Tibial artery (tissue), 4 donors: Measurements from ENCODE around the gene ITGBL1.

Experiments used
- DNase-seq, 2 donors: peaks; one replicate each; pipeline ENCODE4 v3.0.0-alpha.2; 2019
- H3K27ac ChIP-seq, 2 donors: fragments of 200-600 bp; sonication (generic) in 1 of 2; 1 replicate in 1 of 2; 2 replicates in 1 of 2; pipeline ENCODE4 v1.5.1; 2018 to 2019; ENCODE audit warnings: mild to moderate bottlenecking in 1 of 2
- H3K27me3 ChIP-seq, 2 donors: fragments of 200-600 bp; sonication (generic) in 1 of 2; one replicate each; pipeline versions ENCODE4 v1.5.1 to v1.6.0; 2016 to 2019
- H3K36me3 ChIP-seq, 3 donors: fragments of 200-600 bp; sonication (generic) in 2 of 3; one replicate each; pipeline ENCODE4 v1.5.1; 2016 to 2019; ENCODE audit warnings: mild to moderate bottlenecking in 2 of 3
- H3K4me1 ChIP-seq, 4 donors: fragments of 200-600 bp; sonication (generic) in 2 of 4; 1 replicate in 3 of 4; 2 replicates in 1 of 4; pipeline ENCODE4 v1.5.1; 2016 to 2019
- H3K4me3 ChIP-seq, 2 donors: fragments of 200-600 bp; sonication (generic) in 1 of 2; 1 replicate in 1 of 2; 2 replicates in 1 of 2; pipeline ENCODE4 v1.5.1; 2018 to 2019; ENCODE audit warnings: mild to moderate bottlenecking in 2 of 2
- H3K9me3 ChIP-seq, 3 donors: fragments of 200-600 bp; sonication (generic) in 1 of 3; one replicate each; pipeline ENCODE4 v1.5.1; 2016 to 2019
- intact Hi-C: fragments of 100-400 bp; cut with DNase I; formaldehyde crosslinking; loops from one replicate; pipeline ENCODE4 v1.15.0; 2023; ENCODE audit warnings: low total_unique reads
- TF ChIP-seq, protein P1 (sequence below), 2 experiments: fragments of 200-600 bp in 1 of 2; fragments of 450-650 bp in 1 of 2; IDR thresholded peaks; one replicate each; pipeline ENCODE4 v1.5.1; 2017 to 2019; ENCODE audit warnings: antibody characterized with exemption in 2 of 2, mild to moderate bottlenecking in 1 of 2, moderate library complexity in 1 of 2

The ITGBL1 gene

DNA sequence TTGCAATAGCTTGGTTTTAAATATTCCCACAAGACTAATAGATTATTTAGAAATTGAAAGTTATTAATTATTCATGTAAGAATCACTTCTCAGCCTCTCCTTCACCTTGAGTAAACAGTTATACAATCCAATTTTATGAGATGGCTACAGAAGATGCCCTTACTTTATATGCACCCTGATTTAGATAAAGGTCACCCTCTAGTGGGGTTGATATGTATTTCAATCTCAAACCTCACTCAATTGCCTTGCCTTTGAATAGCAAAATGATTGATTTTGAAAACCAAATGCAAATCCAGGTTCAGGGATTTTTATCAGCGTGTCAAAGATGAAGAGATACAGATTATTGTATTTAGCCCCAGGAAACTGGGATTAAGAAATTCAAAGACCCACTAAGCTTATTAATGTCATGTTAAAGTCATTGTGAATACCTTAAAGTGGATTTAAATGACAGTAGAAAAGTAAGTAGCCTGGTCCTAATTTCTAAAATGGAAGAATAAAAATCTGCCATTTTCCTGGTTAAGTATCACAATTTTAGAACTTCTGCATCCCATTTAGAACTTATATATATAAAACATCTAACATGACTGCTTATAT lies 305.1 kb downstream of the ITGBL1 start:
- DNase-seq, result no peak
- no peaks in the 10 kb centered on the region for H3K27me3 ChIP-seq
- TF ChIP-seq, protein P1, sequence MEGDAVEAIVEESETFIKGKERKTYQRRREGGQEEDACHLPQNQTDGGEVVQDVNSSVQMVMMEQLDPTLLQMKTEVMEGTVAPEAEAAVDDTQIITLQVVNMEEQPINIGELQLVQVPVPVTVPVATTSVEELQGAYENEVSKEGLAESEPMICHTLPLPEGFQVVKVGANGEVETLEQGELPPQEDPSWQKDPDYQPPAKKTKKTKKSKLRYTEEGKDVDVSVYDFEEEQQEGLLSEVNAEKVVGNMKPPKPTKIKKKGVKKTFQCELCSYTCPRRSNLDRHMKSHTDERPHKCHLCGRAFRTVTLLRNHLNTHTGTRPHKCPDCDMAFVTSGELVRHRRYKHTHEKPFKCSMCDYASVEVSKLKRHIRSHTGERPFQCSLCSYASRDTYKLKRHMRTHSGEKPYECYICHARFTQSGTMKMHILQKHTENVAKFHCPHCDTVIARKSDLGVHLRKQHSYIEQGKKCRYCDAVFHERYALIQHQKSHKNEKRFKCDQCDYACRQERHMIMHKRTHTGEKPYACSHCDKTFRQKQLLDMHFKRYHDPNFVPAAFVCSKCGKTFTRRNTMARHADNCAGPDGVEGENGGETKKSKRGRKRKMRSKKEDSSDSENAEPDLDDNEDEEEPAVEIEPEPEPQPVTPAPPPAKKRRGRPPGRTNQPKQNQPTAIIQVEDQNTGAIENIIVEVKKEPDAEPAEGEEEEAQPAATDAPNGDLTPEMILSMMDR (IDR thresholded peaks at IDR 0.05), result peak; percentile 55 to 73
- no peaks in the 10 kb centered on the region for H3K4me1 ChIP-seq
- H3K36me3 ChIP-seq, result no peaks in the 10 kb centered on the region
- H3K27ac ChIP-seq, result no peak overlapping the region
- no peak overlapping the region for H3K4me3 ChIP-seq
- intact Hi-C loops, result loop anchor here (5.0 kb wide), 2 partner anchors 240 to 610 kb away; no protein-coding TSS in a partner anchor
- H3K9me3 ChIP-seq, result no peaks in the 10 kb centered on the region

DNA sequence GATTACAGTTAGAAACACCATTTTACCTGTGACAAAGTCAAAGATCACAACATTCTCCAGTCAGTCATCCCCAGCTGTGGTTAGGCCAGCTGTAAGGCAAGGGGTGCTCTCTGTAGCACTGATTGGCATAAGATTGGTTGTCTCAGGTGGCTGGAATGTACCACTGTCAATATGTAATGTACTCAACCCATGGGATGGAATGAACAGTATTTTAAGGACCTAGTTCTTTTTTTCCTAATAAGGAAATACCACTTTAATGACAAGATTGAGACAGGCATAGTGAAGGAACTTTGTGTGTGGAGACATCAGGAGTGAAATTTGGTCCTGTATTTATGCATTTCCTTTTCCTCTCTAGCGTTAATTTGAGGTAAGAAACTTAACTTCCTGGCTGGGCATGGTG lies 310.7 kb downstream of the ITGBL1 start:
- intact Hi-C loops, result no loop called here

More for the DNA sequence above, 310.7 kb downstream of the ITGBL1 start:
- no peaks in the 10 kb centered on the region for H3K36me3 ChIP-seq
- TF ChIP-seq, protein P1 (IDR thresholded peaks at IDR 0.05), result no peak
- no peaks in the 10 kb centered on the region for H3K9me3 ChIP-seq
- no peaks in the 10 kb centered on the region for H3K4me1 ChIP-seq
- no peak overlapping the region for H3K4me3 ChIP-seq
- H3K27ac ChIP-seq, result no peak overlapping the region
- DNase-seq, result no peak
- H3K27me3 ChIP-seq, result no peaks in the 10 kb centered on the region
